D721Med (cell line): ENCODE results near the gene PCYT1B.
A peak's percentile ranks its signal among the peaks of the same experiment; 100 is the strongest.
"Not testable (repeated sequence)": the region's sequence is repeated elsewhere in the genome, so short reads cannot be mapped to it uniquely, and the experiment has no call there.

Experiments used
- DNase-seq: peaks from one replicate; pipeline ENCODE4 v3.0.0; 2011; ENCODE audit warnings: low spot score; ENCODE audit not compliant: insufficient read length
- FAIRE-seq: peaks from 2 replicates; lab custom pipeline; 2011; peaks lifted over from hg19 to GRCh38; lab: Jason Lieb, UNC
- TF ChIP-seq, protein P1 (sequence below): IDR thresholded peaks from 2 replicates; pipeline ENCODE4 v1.5.1; 2012; ENCODE audit warnings: mild to moderate bottlenecking, control low read depth; ENCODE audit not compliant: insufficient read depth; ENCODE audit errors: missing control alignments

Gene PCYT1B

GRCh38 chrX:24659646-24660045 is 12.5 kb upstream of the PCYT1B start:
- TF ChIP-seq, protein P1, sequence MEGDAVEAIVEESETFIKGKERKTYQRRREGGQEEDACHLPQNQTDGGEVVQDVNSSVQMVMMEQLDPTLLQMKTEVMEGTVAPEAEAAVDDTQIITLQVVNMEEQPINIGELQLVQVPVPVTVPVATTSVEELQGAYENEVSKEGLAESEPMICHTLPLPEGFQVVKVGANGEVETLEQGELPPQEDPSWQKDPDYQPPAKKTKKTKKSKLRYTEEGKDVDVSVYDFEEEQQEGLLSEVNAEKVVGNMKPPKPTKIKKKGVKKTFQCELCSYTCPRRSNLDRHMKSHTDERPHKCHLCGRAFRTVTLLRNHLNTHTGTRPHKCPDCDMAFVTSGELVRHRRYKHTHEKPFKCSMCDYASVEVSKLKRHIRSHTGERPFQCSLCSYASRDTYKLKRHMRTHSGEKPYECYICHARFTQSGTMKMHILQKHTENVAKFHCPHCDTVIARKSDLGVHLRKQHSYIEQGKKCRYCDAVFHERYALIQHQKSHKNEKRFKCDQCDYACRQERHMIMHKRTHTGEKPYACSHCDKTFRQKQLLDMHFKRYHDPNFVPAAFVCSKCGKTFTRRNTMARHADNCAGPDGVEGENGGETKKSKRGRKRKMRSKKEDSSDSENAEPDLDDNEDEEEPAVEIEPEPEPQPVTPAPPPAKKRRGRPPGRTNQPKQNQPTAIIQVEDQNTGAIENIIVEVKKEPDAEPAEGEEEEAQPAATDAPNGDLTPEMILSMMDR: no peak
- DNase-seq: no peak
- peak; percentile 94 for FAIRE-seq

DNA sequence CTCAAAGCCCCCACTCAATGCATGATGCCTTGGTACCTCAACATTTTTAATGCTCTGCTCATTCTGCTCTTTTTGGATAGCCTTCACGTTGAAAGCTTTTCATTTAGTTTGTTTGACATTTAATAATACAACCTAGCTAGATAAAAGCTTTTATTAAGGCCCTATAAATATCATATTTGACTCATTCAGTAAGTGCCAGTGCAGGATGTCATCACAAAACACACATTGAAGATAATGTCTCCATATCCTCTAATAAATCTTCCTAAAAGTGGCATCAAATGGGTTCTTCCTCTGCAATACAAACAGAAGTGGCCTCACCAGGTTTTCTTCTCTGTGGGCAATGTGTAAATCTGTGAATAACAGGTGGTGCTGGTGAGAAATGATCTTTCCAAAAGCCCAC is 12.0 kb upstream of the PCYT1B start:
- TF ChIP-seq, protein P1: no peak
- FAIRE-seq: no peak

DNA sequence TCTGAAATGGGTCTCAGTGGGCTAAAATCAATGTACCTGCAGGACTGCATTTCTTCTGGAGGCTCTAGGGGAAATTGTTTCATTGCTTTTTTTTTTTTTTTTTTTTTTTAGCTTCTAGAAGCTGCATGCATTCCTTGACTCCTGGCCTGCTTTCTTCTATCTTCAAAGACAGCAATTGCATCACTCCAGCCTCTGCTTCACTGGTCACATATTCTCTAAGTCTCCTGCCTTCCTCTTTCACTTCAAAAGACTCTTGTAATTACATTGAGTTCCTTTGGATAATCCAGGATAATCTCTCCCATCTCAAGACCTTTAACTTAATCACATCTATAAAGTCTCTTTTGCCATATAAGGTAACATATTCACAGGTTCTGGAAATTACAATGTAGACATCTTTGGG is 11.3 kb upstream of the PCYT1B start:
- DNase-seq (no peak), FAIRE-seq (peak; percentile 97)
- TF ChIP-seq, protein P1: no peak

More for the DNA sequence above, 12.0 kb upstream of the PCYT1B start:
- DNase-seq: no peak

GRCh38 chrX:24657671-24658386 is 10.7 kb upstream of the PCYT1B start:
- FAIRE-seq (no peak), DNase-seq (no peak)
- TF ChIP-seq, protein P1: no peak

GRCh38 chrX:24655679-24656078 is 8.5 kb upstream of the PCYT1B start:
- not testable (repeated sequence) for FAIRE-seq, DNase-seq

- TF ChIP-seq, protein P1: no peak
- FAIRE-seq (no peak), DNase-seq (no peak)
Observed at GRCh38 chrX:24651783-24652182, 4.6 kb upstream of the PCYT1B start.

DNA sequence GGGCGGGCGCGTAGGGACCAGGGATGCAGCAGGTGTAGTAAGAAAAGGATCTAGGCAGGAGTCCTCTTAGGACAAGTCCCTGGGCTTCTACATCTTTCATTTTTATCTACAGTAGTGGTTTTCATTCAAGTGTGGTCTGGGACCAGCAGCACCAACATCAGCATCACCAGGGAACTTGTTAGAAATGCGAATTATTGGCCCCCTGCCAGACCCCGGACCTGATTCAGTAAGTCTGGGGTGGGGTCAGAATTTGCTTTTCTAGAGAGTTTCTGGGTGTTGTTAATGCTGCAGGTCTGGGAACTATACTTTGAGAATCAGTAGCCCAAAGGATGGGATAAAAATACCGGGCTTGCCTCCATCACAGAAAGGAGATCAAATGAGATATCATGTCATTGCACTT is 1.3 kb upstream of the PCYT1B start:
- TF ChIP-seq, protein P1: no peak
- DNase-seq (no peak), FAIRE-seq (no peak)

- FAIRE-seq (no peak), DNase-seq (no peak)
- TF ChIP-seq, protein P1: no peak
Observed at GRCh38 chrX:24646745-24647182, 383 bp downstream of the PCYT1B start.
